ENCODE data around the gene ADAMTS9.

ADAMTS9 gene

GRCh38 chr3:64685800-64686445, 1.9 kb downstream of the ADAMTS9 start:
- peak; percentile 22 for DNase-seq

GRCh38 chr3:64685331-64685799, 2.4 kb downstream of the ADAMTS9 start:
- no peak for DNase-seq

DNA sequence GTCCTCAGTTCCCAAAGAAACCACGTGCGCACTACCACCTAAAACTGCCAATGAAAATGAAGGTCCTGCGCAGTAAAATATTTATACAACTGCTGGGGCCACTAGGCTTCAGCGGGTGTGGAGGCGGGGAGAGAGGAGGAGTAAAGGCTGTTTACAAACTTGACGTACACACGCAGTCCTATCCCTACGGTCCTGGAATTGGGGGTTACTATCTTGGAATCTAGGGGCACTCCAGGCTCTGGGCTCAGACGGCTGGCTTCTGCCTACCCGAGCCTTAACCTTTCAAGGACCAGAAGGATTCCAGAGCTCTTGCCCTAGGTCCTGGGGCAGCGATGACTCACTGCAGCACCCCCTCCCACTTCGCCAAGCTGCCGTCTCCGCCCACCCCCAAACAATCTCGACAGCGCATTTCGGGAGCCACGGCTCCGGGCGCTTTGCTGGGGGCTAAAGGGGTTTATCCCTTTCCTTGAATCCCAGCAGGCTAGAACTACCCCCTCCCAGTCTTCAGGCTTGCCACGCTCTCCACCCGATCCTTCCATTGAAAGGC, 3.0 kb downstream of the ADAMTS9 start:
- DNase-seq: no peak

DNA sequence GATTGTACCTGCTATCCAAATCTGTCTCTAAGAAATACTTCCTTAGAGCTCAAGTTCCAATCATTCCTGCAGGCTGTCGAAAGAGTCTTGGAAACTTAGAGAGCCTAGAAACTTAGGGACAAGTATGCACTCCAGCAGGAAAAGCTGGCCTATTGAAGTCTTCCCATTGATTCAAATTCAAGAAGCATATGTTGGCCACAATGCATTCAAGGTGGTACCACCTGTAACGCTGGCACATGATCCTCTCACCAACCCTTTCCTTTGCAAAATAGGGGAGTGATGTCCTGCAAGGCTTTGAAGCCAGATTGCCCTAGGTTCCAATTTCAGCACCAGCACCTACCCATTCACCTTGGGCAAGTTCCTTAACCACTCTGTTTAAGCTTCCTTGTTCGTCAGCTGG, 6.0 kb downstream of the ADAMTS9 start:
- no peak for DNase-seq

- no peak for DNase-seq
Observed at GRCh38 chr3:64681015-64681414, 6.8 kb downstream of the ADAMTS9 start.

GRCh38 chr3:64680334-64680733, 7.5 kb downstream of the ADAMTS9 start:
- DNase-seq: no peak

DNA sequence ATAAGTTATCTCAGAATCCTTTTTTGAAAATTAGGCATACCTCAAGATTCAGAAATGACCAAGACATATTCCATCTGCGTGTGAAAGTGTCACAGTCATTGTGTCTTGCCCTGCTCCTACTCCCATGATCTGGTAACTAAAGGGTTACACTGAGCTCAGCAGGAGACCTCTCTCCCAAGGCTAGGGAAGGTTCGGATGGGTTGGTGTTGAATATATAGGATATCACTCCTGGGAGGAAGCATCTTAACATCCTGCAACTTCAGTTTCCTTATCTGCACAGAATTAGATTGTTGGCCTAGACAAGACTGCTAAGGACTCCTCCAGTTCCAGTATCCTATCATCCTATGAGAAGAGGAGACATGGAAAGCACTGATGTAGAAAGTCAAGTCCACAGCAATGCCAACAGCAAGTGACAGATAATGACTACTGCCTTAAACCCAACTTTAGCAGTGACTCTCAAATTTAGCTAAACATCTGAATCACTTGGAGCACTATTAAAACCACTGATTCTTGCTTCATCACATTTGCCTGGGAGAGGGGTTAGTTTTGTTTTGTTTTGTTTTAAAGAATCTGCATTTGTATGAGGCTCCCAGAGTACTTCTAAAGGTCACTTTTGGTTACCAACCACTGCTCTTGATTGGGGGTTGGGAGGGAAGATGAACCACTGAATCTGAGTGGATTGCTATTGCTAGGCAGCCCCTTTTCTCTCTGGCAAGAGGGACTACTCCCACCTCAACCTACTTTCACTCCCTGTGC, 9.7 kb downstream of the ADAMTS9 start:
- DNase-seq: no peak

- no peak for DNase-seq
Observed at GRCh38 chr3:64676831-64677230, 11.0 kb downstream of the ADAMTS9 start.

DNA sequence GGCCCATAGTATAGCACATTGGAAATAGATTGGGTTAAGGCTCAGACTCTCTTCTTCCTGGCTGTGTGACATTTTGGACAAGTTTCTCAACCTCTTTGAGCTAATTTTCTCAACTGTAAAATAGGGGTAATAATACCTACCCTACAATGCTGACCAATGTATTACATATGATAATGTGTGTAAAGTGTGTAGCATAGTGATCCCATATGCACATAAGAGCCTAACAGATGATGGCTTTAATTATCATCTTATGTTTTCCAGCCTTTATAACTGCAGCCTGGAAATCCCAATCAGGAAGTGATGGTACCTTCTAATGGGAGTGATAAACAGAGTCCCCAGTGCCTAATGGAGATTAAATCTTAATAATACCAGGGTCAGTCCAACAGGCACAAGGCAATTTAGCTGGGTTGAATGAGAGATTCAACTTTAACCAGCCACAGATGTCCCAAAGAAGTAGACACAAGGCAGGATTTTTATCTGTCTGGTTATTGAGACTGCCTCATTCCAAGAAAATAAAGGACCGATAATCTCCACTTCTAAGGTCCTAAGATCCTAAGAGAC, 12.0 kb downstream of the ADAMTS9 start:
- no peak for DNase-seq

GRCh38 chr3:64674591-64675076, 13.2 kb downstream of the ADAMTS9 start:
- DNase-seq: no peak

GRCh38 chr3:64673159-64673715, 14.6 kb downstream of the ADAMTS9 start:
- DNase-seq: no peak

DNA sequence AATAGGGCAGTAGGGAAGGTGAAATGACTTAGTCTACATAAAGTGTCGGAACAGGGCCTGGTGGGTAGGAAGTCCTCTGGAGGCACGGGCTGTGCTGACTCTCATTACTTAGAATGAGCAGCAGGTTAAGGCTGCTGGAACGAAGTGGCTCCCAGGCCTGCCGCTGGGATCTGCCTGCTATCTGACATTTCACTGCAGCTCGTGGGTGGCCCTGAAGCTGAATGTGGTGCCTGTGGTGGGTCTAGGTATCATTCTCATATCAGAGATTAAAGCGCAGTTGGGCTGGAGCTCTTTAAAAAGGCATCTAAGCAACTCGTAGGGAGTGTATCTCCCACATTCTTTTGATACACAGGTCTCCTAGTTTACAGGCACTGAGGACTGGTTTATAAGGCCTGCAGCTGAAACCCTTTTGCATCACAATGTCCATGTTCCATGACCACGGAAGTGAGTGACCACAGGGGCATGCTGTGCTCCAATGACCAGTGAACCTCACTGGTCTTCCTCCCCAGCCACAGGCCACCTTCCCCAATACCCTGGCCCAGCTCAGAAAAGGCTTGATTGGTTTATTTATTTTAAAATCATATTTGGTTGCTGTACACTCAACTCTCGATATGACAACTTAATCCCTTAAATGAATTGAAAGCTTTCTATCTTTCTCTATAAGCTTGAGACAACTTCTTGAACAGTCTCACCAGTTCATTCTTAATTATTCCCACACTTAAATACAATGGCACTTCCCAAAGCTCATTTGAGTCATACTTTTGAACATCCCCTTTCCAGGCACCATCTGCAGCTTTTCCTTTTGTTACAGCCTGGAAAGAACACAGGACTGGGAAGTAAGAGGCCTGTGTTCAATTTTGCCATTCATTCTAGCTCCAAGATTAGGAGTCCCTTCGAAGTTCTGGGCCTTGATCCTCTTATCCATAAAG, 19.0 kb downstream of the ADAMTS9 start:
- DNase-seq: no peak

GRCh38 chr3:64667887-64668581, 19.8 kb downstream of the ADAMTS9 start:
- DNase-seq: peak; percentile 7

DNA sequence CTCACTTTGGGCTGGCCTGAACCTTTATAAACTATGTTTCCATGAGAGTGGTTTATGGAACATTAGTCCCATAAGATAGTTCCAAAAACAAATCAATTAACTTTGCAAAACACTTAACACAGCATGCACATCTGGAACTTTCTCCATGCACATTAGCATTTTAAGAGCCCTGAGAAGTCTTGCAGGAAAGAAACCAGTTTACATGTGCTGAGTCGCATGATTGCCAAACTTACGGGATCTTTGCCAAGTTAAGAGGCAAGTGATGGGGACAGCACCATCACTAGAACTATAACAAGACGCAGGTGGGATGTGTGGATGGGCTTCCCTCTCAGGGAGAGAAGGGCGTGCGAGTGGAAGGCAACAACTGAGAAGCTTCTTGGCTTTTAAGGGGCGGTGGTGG, 20.7 kb downstream of the ADAMTS9 start:
- no peak for DNase-seq

DNA sequence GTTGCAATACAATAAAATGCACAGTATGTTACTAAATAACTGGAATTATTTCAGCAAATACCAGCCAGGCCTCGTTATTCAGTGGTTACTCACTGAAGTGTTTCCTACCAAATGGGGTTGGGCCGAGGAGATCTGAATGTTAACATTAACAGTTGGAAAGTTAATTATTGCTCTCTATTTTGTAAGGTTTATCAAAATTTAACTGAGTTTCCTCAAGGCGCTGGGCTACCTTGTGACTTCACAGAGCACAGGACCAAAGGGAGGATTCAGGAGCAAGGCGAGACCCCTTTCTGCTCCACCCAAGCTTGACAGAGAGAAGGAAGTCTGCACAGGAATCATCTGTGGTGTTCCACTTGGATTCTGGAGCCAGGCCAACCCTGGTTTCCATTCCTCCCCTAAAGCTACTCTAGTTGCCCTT, 21.6 kb downstream of the ADAMTS9 start:
- DNase-seq: no peak

DNA sequence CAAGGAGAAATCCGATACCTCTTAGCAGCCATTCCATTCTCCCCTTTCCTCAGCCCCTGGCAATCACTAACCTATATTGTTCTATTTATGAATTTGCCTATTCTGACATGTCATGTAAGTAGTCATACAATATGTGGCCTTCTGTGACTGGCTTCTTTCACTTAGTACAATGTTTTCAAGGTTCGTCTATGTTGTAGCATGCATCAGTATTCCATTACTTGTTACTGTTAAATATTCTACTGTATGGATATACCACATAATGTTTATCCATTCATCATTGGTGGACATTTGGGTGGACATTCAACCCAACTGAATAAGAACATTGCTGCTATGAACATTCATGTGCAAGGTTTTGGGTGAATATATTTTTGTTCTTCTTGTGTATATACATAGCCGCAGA, 23.4 kb downstream of the ADAMTS9 start:
- DNase-seq: no peak

DNA sequence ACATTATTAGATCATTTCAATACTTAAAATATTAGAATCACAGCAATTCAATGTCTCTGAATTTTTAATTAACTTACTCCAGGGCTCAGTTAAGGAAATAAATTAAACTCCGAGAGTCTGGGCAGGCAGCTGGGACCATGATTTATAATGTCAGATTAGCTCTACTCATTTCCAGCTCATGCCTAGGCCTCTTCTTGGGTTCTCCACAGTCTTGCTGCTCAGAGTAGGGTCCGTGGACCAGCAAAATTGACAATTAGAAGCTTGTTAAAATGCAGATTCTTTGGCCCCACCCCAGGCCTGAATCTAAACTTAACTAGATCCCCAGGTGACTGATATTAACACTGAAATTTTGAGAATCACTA, 28.2 kb downstream of the ADAMTS9 start:
- no peak for DNase-seq

GRCh38 chr3:64658001-64658400, 29.8 kb downstream of the ADAMTS9 start:
- DNase-seq: no peak

DNA sequence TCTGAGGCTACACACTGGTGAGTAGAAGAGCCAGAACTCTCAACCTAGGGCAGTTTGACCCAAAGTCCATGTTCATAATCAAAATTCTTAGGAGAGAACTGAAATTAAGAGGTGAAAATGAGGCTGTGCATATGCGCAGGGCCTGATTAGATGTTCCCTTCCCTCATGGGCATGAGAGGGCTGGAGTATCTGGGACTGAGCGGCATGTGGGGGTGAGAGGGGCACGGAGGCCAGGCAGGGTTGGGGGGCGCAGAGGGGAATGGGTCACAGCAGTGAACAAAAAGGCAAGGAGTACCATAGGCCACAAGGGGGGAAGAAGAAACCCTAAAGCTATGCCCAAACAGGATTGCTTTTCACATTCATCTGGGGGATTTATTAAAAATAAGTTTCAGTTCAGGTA, 31.3 kb downstream of the ADAMTS9 start:
- no peak for DNase-seq

GRCh38 chr3:64655160-64655559, 32.6 kb downstream of the ADAMTS9 start:
- DNase-seq: no peak

GRCh38 chr3:64654013-64654412, 33.8 kb downstream of the ADAMTS9 start:
- DNase-seq: no peak

DNA sequence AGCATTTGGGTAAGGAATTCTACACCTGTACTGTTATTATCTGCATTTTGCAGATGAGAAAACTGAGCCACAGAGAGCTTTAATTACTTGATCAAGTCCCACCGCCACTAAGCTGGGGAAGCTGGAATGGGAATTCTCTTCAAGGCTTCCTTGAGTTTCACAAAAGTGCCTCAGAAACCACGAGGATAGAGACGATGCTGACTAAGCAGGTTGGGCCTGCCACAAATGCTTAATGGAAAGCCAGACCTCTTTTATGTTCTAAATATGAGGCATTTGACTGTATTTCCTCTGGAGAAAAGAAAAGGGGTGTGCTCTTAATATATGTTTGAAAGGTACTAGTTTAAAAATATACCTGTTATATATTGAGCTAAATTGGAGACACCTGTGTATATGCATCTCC, 34.7 kb downstream of the ADAMTS9 start:
- no peak for DNase-seq
